Tibial artery (tissue), 4 donors: ENCODE data around the gene MID1IP1.

Experiments
- DNase-seq, 2 donors: peaks; one replicate each; pipeline ENCODE4 v3.0.0-alpha.2; 2019
- H3K27ac ChIP-seq, 2 donors: fragments of 200-600 bp; sonication (generic) in 1 of 2; 1 replicate in 1 of 2; 2 replicates in 1 of 2; pipeline ENCODE4 v1.5.1; 2018 to 2019; ENCODE audit warnings: mild to moderate bottlenecking in 1 of 2
- H3K27me3 ChIP-seq, 2 donors: fragments of 200-600 bp; sonication (generic) in 1 of 2; one replicate each; pipeline versions ENCODE4 v1.5.1 to v1.6.0; 2016 to 2019
- H3K36me3 ChIP-seq, 3 donors: fragments of 200-600 bp; sonication (generic) in 2 of 3; one replicate each; pipeline ENCODE4 v1.5.1; 2016 to 2019; ENCODE audit warnings: mild to moderate bottlenecking in 2 of 3
- H3K4me1 ChIP-seq, 4 donors: fragments of 200-600 bp; sonication (generic) in 2 of 4; 1 replicate in 3 of 4; 2 replicates in 1 of 4; pipeline ENCODE4 v1.5.1; 2016 to 2019
- H3K4me3 ChIP-seq, 2 donors: fragments of 200-600 bp; sonication (generic) in 1 of 2; 1 replicate in 1 of 2; 2 replicates in 1 of 2; pipeline ENCODE4 v1.5.1; 2018 to 2019; ENCODE audit warnings: mild to moderate bottlenecking in 2 of 2
- H3K9me3 ChIP-seq, 3 donors: fragments of 200-600 bp; sonication (generic) in 1 of 3; one replicate each; pipeline ENCODE4 v1.5.1; 2016 to 2019
- CTCF ChIP-seq, 2 experiments: fragments of 200-600 bp in 1 of 2; fragments of 450-650 bp in 1 of 2; IDR thresholded peaks; one replicate each; pipeline ENCODE4 v1.5.1; 2017 to 2019; ENCODE audit warnings: antibody characterized with exemption in 2 of 2, mild to moderate bottlenecking in 1 of 2, moderate library complexity in 1 of 2
- intact Hi-C: fragments of 100-400 bp; cut with DNase I; formaldehyde crosslinking; loops from one replicate; pipeline ENCODE4 v1.15.0; 2023; ENCODE audit warnings: low total_unique reads

MID1IP1 gene

DNA sequence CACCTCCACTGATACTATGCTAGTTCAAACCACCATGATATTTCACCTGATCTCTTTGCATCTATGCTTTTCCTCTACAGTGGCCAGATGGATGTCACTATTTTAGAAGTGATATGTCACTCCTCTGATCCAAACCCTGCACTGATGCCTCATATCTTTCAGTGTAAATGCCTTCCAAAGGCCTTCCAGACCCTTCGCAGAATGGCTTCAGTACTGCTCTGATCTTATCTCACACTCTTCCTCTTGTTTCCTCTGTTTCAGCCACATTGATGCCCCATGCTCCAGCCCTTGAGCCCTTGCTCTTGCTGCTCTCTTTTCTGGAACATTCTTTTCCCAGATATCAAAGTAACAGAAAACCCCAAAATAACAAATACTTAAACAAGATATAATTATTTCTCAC, 17.9 kb downstream of the MID1IP1 start:
- DNase-seq: no peak

GRCh38 chrX:38819709-38820108, 18.4 kb downstream of the MID1IP1 start:
- H3K27me3 ChIP-seq: no peaks in the 10 kb centered on the region

More for the DNA sequence above, 17.9 kb downstream of the MID1IP1 start:
- H3K36me3 ChIP-seq: no peaks in the 10 kb centered on the region
- H3K9me3 ChIP-seq: peaks cover 0 to 2% (median 0%) of the 10 kb centered on the region in 3 donors
- intact Hi-C loops: no loop called here
- H3K27me3 ChIP-seq: no peaks in the 10 kb centered on the region
- H3K4me3 ChIP-seq: no peak overlapping the region
- no peak overlapping the region for H3K27ac ChIP-seq
- peaks cover 0 to 6% (median 2%) of the 10 kb centered on the region in 4 donors for H3K4me1 ChIP-seq
- TF ChIP-seq CTCF (IDR thresholded peaks at IDR 0.05): no peak

GRCh38 chrX:38820751-38821150, 19.5 kb downstream of the MID1IP1 start:
- no peak for DNase-seq
- no peak overlapping the region for H3K27ac ChIP-seq
- H3K36me3 ChIP-seq: no peaks in the 10 kb centered on the region
- intact Hi-C loops: no loop called here
- H3K4me1 ChIP-seq: peaks cover 0 to 6% (median 2%) of the 10 kb centered on the region in 4 donors
- no peak for TF ChIP-seq CTCF (IDR thresholded peaks at IDR 0.05)
- no peak overlapping the region for H3K4me3 ChIP-seq
- H3K27me3 ChIP-seq: no peaks in the 10 kb centered on the region
- no peaks in the 10 kb centered on the region for H3K9me3 ChIP-seq

More at GRCh38 chrX:38819709-38820108, 18.4 kb downstream of the MID1IP1 start:
- Histone ChIP-seq H3K36me3 (no peaks in the 10 kb centered on the region), H3K4me1 (peaks cover 0 to 6% (median 2%) of the 10 kb centered on the region in 4 donors), H3K27ac (no peak overlapping the region), H3K9me3 (no peaks in the 10 kb centered on the region), H3K4me3 (no peak overlapping the region)
- intact Hi-C loops: no loop called here
- no peak for DNase-seq
- no peak for TF ChIP-seq CTCF (IDR thresholded peaks at IDR 0.05)

DNA sequence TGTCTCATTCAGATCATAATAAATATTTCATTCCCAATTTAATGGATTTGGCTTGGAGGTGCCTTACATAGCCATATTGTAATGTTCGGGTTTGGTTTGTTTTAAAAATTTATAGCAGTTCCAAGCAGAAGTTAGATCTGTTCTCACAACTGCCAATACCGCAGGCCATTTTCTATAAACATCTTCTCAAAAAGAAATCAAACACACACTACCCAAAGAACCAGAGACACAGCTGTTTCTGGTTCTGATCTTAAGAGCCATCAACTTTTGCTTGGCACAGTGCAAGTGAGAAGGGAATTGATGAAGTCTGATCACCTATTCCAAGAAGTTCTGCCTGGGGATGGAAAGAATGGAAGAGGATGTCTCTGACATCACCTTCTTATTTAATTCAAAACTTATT, 22.9 kb downstream of the MID1IP1 start:
- TF ChIP-seq CTCF (IDR thresholded peaks at IDR 0.05): no peak
- Histone ChIP-seq H3K27me3 (no peaks in the 10 kb centered on the region), H3K4me3 (no peak overlapping the region), H3K27ac (no peak overlapping the region), H3K9me3 (no peaks in the 10 kb centered on the region), H3K4me1 (no peaks in the 10 kb centered on the region), H3K36me3 (no peaks in the 10 kb centered on the region)
- intact Hi-C loops: no loop called here
- DNase-seq: no peak

DNA sequence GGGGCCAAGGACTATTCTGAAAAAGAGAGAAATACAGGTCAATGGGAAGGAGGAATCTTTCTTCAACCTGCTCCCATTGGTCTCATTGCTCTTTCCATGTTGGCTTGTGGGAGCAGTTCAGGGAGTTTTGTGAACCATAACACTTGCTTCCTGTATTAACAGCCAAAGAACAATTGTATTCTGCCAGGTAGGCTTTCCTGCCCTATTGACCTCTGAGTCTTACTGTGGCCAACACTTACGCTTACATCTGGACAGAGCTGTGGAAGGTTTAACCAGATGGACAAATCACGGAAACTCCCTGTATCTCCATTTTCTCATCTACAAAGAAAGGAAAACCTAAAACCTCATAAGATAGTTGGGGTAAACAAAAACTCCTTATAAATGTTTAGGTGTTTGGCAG, 30.7 kb downstream of the MID1IP1 start:
- no peaks in the 10 kb centered on the region for H3K9me3 ChIP-seq
- TF ChIP-seq CTCF (IDR thresholded peaks at IDR 0.05): no peak
- H3K27me3 ChIP-seq: no peaks in the 10 kb centered on the region
- DNase-seq: no peak
- intact Hi-C loops: no loop called here
- no peaks in the 10 kb centered on the region for H3K4me1 ChIP-seq
- no peak overlapping the region for H3K4me3 ChIP-seq
- H3K36me3 ChIP-seq: no peaks in the 10 kb centered on the region
- no peak overlapping the region for H3K27ac ChIP-seq

- no peaks in the 10 kb centered on the region for H3K4me1 ChIP-seq
These were observed 36.1 kb downstream of the MID1IP1 start for GRCh38 chrX:38837389-38837788.

More at GRCh38 chrX:38837389-38837788, 36.1 kb downstream of the MID1IP1 start:
- TF ChIP-seq CTCF (IDR thresholded peaks at IDR 0.05): no peak
- no peak overlapping the region for H3K27ac ChIP-seq
- DNase-seq: no peak
- H3K36me3 ChIP-seq: no peaks in the 10 kb centered on the region
- intact Hi-C loops: no loop called here
- H3K27me3 ChIP-seq: no peaks in the 10 kb centered on the region
- H3K4me3 ChIP-seq: no peak overlapping the region
- H3K9me3 ChIP-seq: no peaks in the 10 kb centered on the region
